ENCODE results near the gene SLC26A1. TPM values are rescaled to one million over a fixed set of nuclear protein-coding genes. Genes with fewer than 3 reads are reported as not detected.

Gene SLC26A1
- total RNA-seq, 1 donor from 2014 or later: not detected

- H3K4me3 ChIP-seq: no peak overlapping the region
- H3K36me3 ChIP-seq: no peaks in the 10 kb centered on the region
- Mint-ChIP-seq H3K9me3 (no peaks in the 10 kb centered on the region), H3K27ac (no peak overlapping the region), H3K36me3 (peaks cover 2% of the 10 kb centered on the region), H3K4me3 (no peak overlapping the region), H3K27me3 (ENCODE audit: insufficient read depth, low read depth) (no peaks in the 10 kb centered on the region), H3K4me1 (no peaks in the 10 kb centered on the region)
- peaks cover 39% of the 10 kb centered on the region for H3K27me3 ChIP-seq
- no peak overlapping the region for H3K9ac ChIP-seq
- no peak for TF ChIP-seq EZH2 (IDR thresholded peaks at IDR 0.05)
- no peak for TF ChIP-seq EZH2phosphoT487 (IDR thresholded peaks at IDR 0.05)
- TF ChIP-seq, protein P1, sequence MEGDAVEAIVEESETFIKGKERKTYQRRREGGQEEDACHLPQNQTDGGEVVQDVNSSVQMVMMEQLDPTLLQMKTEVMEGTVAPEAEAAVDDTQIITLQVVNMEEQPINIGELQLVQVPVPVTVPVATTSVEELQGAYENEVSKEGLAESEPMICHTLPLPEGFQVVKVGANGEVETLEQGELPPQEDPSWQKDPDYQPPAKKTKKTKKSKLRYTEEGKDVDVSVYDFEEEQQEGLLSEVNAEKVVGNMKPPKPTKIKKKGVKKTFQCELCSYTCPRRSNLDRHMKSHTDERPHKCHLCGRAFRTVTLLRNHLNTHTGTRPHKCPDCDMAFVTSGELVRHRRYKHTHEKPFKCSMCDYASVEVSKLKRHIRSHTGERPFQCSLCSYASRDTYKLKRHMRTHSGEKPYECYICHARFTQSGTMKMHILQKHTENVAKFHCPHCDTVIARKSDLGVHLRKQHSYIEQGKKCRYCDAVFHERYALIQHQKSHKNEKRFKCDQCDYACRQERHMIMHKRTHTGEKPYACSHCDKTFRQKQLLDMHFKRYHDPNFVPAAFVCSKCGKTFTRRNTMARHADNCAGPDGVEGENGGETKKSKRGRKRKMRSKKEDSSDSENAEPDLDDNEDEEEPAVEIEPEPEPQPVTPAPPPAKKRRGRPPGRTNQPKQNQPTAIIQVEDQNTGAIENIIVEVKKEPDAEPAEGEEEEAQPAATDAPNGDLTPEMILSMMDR (IDR thresholded peaks at IDR 0.05): no peak
- no peaks in the 10 kb centered on the region for H3F3A ChIP-seq (ENCODE audit: low read depth)
- H3K27ac ChIP-seq: no peak overlapping the region
- no peaks in the 10 kb centered on the region for H3K9me3 ChIP-seq (ENCODE audit: low read depth)
- no peak overlapping the region for H3K4me2 ChIP-seq
- no peaks in the 10 kb centered on the region for H3K4me1 ChIP-seq
- no peak overlapping the region for H2AFZ ChIP-seq (replicated peaks)
- H3K79me2 ChIP-seq (ENCODE audit: low read depth): no peaks in the 10 kb centered on the region
- peaks cover 14% of the 10 kb centered on the region for H4K20me1 ChIP-seq (ENCODE audit: low read depth)
- DNase-seq (ENCODE audit: low spot score): no peak
Observed at GRCh38 chr4:965766-966134, 27.5 kb downstream of the SLC26A1 start.

DNA sequence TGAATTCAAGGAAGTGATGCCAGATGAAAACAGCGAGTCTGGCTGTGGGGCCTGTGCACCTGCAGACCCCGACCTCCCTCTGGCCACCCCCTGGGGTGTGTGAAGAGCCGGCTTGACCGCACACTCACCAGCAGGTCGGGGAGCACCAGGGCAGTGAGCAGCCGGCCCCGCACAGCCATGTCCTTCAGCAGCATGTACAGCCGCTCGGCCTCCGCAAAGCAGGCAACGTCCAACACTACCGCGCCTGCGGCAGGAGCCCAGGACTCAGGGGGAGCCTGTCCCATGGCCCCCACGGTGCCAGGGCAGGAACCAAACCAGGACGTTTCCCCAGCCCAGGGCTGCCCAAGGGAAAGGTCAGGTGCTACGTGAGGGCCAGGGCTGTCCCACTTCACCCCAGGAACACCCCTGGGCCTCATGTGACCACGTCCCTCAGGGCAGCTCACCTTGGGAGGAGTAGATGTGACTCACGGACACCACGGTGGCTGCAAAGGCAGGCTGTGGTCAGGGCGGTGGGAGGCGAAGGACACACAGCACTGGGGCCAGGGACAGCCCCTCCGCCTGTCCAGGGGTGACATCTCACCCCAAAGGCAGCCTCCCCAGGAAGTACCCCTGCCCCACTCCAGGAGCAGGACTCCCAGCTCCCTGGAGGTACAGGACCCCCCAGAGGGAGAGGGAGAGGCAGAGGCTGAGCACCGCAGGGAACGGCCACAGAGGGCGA lies 28.0 kb downstream of the SLC26A1 start:
- Histone ChIP-seq H4K20me1 (ENCODE audit: low read depth) (peaks cover 11% of the 10 kb centered on the region), H3K79me2 (ENCODE audit: low read depth) (no peaks in the 10 kb centered on the region), H2AFZ (replicated peaks) (no peak overlapping the region), H3K9me3 (ENCODE audit: low read depth) (no peaks in the 10 kb centered on the region), H3K4me1 (no peaks in the 10 kb centered on the region), H3K27ac (no peak overlapping the region), H3K4me2 (no peak overlapping the region), H3K27me3 (peaks cover 34% of the 10 kb centered on the region), H3K36me3 (no peaks in the 10 kb centered on the region), H3F3A (ENCODE audit: low read depth) (no peaks in the 10 kb centered on the region), H3K9ac (no peak overlapping the region), H3K4me3 (no peak overlapping the region)
- no peak for DNase-seq (ENCODE audit: low spot score)
- H3K9me3 Mint-ChIP-seq: no peaks in the 10 kb centered on the region
- no peaks in the 10 kb centered on the region for H3K36me3 Mint-ChIP-seq
- TF ChIP-seq, protein P1 (IDR thresholded peaks at IDR 0.05): no peak
- TF ChIP-seq EZH2 (IDR thresholded peaks at IDR 0.05) (no peak), EZH2phosphoT487 (IDR thresholded peaks at IDR 0.05) (no peak)
- H3K27me3 Mint-ChIP-seq (ENCODE audit: insufficient read depth, low read depth): no peaks in the 10 kb centered on the region
- H3K4me3 Mint-ChIP-seq: no peak overlapping the region
- no peaks in the 10 kb centered on the region for H3K4me1 Mint-ChIP-seq
- no peak overlapping the region for H3K27ac Mint-ChIP-seq

- Histone ChIP-seq H3K79me2 (ENCODE audit: low read depth) (no peaks in the 10 kb centered on the region), H3F3A (ENCODE audit: low read depth) (no peaks in the 10 kb centered on the region), H3K4me1 (no peaks in the 10 kb centered on the region), H3K9me3 (ENCODE audit: low read depth) (no peaks in the 10 kb centered on the region), H3K36me3 (no peaks in the 10 kb centered on the region), H3K27me3 (peaks cover 28% of the 10 kb centered on the region), H2AFZ (replicated peaks) (no peak overlapping the region), H3K4me3 (no peak overlapping the region), H3K27ac (no peak overlapping the region), H4K20me1 (ENCODE audit: low read depth) (peaks cover 11% of the 10 kb centered on the region), H3K4me2 (no peak overlapping the region), H3K9ac (no peak overlapping the region)
- Mint-ChIP-seq H3K27me3 (ENCODE audit: insufficient read depth, low read depth) (no peaks in the 10 kb centered on the region), H3K9me3 (no peaks in the 10 kb centered on the region), H3K4me3 (no peak overlapping the region), H3K4me1 (no peaks in the 10 kb centered on the region), H3K27ac (no peak overlapping the region), H3K36me3 (no peaks in the 10 kb centered on the region)
- no peak for TF ChIP-seq EZH2 (IDR thresholded peaks at IDR 0.05)
- TF ChIP-seq EZH2phosphoT487 (IDR thresholded peaks at IDR 0.05): no peak
- TF ChIP-seq, protein P1 (IDR thresholded peaks at IDR 0.05): no peak
- no peak for DNase-seq (ENCODE audit: low spot score)
Observed at GRCh38 chr4:964346-965025, 28.7 kb downstream of the SLC26A1 start.
